AG04449 (cell line): ENCODE data around the gene SLC25A52.
"Not testable (repeated sequence)": the region's sequence is repeated elsewhere in the genome, so short reads cannot be mapped to it uniquely, and the experiment has no call there.

ENCODE experiments used
- CTCF ChIA-PET: fragments of 350-600 bp; formaldehyde crosslinking; extraction: SDS; loops from one replicate; lab custom pipeline; 2021; ENCODE audit warnings: antibody characterized with exemption; lab: Yijun Ruan, JAX
- POLR2A ChIA-PET: fragments of 400-600, 350-600 bp; formaldehyde crosslinking; extraction: SDS; loops from one replicate; lab custom pipeline; 2020; ENCODE audit warnings: antibody characterized with exemption, inconsistent platforms; lab: Yijun Ruan, JAX
- DNase-seq: peaks from one replicate; pipeline ENCODE4 v3.0.0-alpha.2; 2010; ENCODE audit warnings: low read depth, low spot score
- H3K4me3 ChIP-seq: 2 replicates; pipeline ENCODE4 v1.5.1; 2011; ENCODE audit warnings: low read depth, mild to moderate bottlenecking, control low read depth, low read length
- TF ChIP-seq, protein P1 (sequence below): IDR thresholded peaks from one replicate; pipeline ENCODE4 v1.5.1; 2011; ENCODE audit warnings: mild to moderate bottlenecking, moderate library complexity, low read length, control low read depth, inconsistent platforms; ENCODE audit not compliant: insufficient read depth; ENCODE audit errors: missing control alignments

Gene SLC25A52

DNA sequence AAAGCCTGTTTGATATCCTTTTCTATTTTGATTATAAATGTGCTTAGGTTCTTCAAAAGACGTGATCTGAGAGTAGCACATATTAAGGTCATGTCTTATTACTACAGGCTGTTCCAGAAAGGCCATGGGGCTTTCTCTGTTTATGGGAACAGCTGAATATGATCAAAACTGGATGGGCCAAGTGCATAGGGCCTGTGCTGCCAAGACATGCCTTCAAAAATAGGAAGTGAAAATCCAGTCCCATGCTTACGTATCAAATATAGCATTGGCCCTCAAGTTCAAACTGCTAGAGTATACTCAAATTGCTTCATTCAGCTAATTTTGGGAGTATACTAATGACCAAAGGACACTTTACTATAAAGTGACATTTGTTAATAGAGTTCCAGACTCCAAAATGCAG is 24.1 kb downstream of the SLC25A52 start:
- CTCF ChIA-PET = interaction anchor here (1.1 to 2.9 kb wide), 3 partner anchors 10 to 240 kb away, joined by 3 to 13 read pairs (median 10); no protein-coding TSS in a partner anchor
- TF ChIP-seq, protein P1, sequence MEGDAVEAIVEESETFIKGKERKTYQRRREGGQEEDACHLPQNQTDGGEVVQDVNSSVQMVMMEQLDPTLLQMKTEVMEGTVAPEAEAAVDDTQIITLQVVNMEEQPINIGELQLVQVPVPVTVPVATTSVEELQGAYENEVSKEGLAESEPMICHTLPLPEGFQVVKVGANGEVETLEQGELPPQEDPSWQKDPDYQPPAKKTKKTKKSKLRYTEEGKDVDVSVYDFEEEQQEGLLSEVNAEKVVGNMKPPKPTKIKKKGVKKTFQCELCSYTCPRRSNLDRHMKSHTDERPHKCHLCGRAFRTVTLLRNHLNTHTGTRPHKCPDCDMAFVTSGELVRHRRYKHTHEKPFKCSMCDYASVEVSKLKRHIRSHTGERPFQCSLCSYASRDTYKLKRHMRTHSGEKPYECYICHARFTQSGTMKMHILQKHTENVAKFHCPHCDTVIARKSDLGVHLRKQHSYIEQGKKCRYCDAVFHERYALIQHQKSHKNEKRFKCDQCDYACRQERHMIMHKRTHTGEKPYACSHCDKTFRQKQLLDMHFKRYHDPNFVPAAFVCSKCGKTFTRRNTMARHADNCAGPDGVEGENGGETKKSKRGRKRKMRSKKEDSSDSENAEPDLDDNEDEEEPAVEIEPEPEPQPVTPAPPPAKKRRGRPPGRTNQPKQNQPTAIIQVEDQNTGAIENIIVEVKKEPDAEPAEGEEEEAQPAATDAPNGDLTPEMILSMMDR = no peak
- POLR2A ChIA-PET = no interaction called here
- H3K4me3 ChIP-seq = no peak overlapping the region
- no peak for DNase-seq

DNA sequence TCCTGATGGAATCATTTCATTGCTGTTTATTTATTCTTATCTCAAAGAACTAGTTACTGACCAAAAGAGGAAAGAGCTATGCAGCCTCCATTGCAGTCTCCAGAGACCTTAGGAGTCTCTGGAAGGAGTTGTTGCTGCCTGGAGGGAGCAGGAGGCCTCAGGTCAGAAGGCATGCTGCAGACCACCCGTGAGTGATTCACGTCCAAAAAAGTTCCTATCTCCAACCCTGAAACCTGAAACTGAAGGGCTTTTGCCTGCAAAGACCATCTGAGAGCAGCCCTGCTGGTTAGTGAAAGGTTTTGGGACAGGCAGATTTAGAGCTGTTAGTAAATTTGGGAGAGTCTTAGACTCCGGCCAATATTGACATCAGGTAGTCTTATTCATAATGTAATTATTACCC is 29.1 kb downstream of the SLC25A52 start:
- no peak overlapping the region for H3K4me3 ChIP-seq
- TF ChIP-seq, protein P1 = no peak
- ChIA-PET CTCF (no interaction called here), POLR2A (interaction anchor here (0.5 kb wide), 1 partner anchor 258 kb away, joined by 3 read pairs; no protein-coding TSS in a partner anchor)
- no peak for DNase-seq

DNA sequence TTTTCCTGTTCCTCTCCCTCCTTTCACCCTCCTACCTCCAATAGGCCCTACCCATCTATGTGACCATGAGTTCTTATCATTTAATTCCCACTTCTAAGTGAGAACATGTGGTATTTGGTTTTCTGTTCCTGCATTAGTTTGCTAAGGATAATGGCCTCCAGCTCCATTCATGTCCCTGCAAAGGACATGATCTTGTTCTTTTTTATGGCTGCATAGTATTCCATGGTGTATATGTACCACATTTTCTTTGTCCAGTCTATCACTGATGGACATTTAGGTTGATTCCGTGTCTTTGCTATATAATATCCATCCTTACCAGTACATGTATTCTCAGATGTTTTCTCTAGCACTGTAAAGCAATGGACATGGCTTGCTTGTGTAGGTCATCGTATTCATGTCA is 31.5 kb downstream of the SLC25A52 start:
- H3K4me3 ChIP-seq, DNase-seq, POLR2A ChIA-PET, CTCF ChIA-PET: not testable (repeated sequence)

DNA sequence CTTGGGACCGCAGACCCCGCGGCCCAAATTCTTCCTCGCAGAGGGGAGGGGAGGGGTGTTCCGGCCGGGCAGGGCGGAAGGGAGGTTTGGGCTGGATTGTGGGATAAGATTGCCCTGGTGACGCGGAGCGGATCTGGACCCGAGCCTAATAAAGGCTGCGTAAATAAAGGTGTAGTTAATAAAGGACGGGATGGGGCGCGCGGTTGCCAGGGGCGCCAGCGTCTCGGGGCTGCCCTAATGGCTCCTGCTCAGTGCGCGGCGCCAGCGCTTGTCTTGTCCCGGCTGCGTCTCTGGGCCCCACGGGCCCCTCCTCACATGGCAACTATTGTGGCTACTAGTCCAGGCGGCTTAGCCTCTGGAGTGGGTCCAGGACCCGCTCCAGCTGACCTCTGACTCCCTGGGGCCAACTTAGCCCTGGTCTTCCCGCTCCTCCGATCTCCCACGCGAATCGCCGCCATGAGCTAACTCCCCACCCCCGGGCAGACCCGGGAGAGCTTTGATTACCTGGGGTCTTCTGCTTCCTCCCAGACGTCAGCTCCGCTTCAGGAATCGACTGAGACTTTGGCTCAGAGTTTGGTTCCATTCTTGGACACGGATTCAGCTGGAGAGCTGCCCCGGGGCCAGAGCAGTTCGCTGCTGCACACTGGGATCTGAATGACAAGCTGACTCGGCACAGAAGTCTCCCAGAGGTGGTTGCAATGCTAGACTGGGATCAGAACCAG is 36.5 kb downstream of the SLC25A52 start:
- ChIA-PET POLR2A (no interaction called here), CTCF (interaction anchor here (1.4 to 3.0 kb wide), 5 partner anchors 18 to 169 kb away, joined by 4 to 21 read pairs (median 7); no protein-coding TSS in a partner anchor)
- H3K4me3 ChIP-seq = no peak overlapping the region
- DNase-seq = no peak
- TF ChIP-seq, protein P1 = no peak

DNA sequence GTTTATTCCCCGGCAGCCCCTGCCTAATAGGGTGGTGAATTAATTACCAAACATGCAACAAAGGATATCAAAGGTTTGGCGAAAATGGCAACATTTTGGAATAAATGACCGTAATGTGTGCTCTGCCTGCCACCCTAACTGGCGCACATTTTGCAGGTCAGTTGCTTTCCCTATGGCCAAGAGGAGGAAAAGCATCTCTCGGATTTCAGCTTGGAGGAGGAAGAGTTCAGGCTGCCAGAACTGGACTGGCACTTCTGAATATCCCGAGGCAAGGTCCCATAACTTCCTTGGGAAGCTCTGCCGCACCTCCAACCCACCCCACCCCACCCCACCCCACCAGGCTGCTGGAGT is 37.1 kb downstream of the SLC25A52 start:
- CTCF ChIA-PET = interaction anchor here (1.8 to 3.0 kb wide), 4 partner anchors 18 to 169 kb away, joined by 4 to 21 read pairs (median 8); no protein-coding TSS in a partner anchor
- no peak for DNase-seq
- TF ChIP-seq, protein P1 = no peak

DNA sequence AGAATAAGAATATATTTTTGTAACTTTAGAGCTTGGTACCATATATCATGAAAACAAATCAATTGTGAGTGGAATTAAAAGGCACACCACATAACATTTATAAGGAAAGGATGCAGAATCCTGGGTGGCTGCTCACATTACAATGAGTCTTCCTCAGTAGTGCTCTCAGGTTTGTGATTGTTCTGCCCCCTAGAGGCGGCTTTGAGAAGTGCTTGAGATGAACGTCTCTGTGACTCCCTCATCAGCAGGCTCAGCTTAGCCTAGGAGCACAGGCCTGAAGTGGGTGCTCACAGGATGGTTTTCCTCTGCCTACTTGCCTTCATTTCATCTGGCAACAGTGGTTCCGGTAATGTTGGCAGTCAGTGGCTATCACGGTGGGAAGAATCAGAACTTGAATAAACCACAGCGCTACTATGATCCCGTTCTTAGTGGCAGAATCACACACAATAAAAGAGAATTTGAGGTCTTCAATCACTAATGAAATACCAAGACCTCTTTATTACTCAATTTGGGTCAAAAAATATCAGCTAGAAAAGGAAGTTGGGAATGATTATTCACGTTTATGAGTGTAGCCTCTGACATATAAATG is 38.2 kb downstream of the SLC25A52 start:
- CTCF ChIA-PET = interaction anchor here (0.6 to 3.0 kb wide), 16 partner anchors 8 to 382 kb away, joined by 3 to 21 read pairs (median 4); no protein-coding TSS in a partner anchor
- TF ChIP-seq, protein P1 = peak; percentile 86
- DNase-seq = no peak
- POLR2A ChIA-PET = no interaction called here
- H3K4me3 ChIP-seq = no peak overlapping the region

More for the DNA sequence above, 37.1 kb downstream of the SLC25A52 start:
- POLR2A ChIA-PET = no interaction called here
- H3K4me3 ChIP-seq = no peak overlapping the region
